Gastrocnemius medialis (tissue), 4 donors: ENCODE measurements around the gene ST7L. TPM values are rescaled to one million over a fixed set of nuclear protein-coding genes. Genes with fewer than 3 reads are reported as not detected.

Experiments used
- ATAC-seq, 2 donors: fragments of 150-250 bp; one replicate each; pipeline ENCODE4 v1.9.1; 2016
- DNase-seq, 2 donors: peaks; one replicate each; pipeline ENCODE4 v3.0.0-alpha.2; 2019
- H3K27ac ChIP-seq, 4 donors: fragments of 200-600 bp; sonication (generic); 1 replicate in 1 of 4; 2 replicates in 3 of 4; pipeline ENCODE4 v1.5.1; 2016 to 2018; ENCODE audit warnings: mild to moderate bottlenecking in 2 of 4, moderate library complexity in 1 of 4
- H3K27me3 ChIP-seq, 3 donors: fragments of 200-600 bp; sonication (generic) in 2 of 3; 1 replicate in 1 of 3; 2 replicates in 2 of 3; pipeline versions ENCODE4 v1.5.1 to v1.6.0; 2016 to 2019; ENCODE audit warnings: mild to moderate bottlenecking in 1 of 3, moderate library complexity in 1 of 3
- H3K36me3 ChIP-seq, 2 donors: fragments of 200-600 bp; sonication (generic) in 1 of 2; one replicate each; pipeline ENCODE4 v1.5.1; 2017 to 2018
- H3K4me1 ChIP-seq, 2 donors: fragments of 200-600 bp; sonication (generic) in 1 of 2; one replicate each; pipeline ENCODE4 v1.5.1; 2016 to 2017; ENCODE audit warnings: mild to moderate bottlenecking in 2 of 2
- H3K4me3 ChIP-seq, 4 donors: fragments of 200-600 bp; sonication (generic) in 3 of 4; 1 replicate in 1 of 4; 2 replicates in 3 of 4; pipeline ENCODE4 v1.5.1; 2016 to 2019; ENCODE audit warnings: mild to moderate bottlenecking in 2 of 4
- H3K9me3 ChIP-seq, 3 donors: fragments of 200-600 bp; sonication (generic) in 2 of 3; 1 replicate in 1 of 3; 2 replicates in 2 of 3; pipeline ENCODE4 v1.5.1; 2016 to 2019
- CTCF ChIP-seq, 5 experiments: fragments of 450-650 bp in 3 of 5; fragments of 200-600 bp in 2 of 5; sonication (generic) in 2 of 5; IDR thresholded peaks in 4 of 5; conservative IDR thresholded peaks in 1 of 5; 1 replicate in 4 of 5; 2 replicates in 1 of 5; pipeline ENCODE4 v1.5.1; 2016 to 2019; ENCODE audit warnings: antibody characterized with exemption in 5 of 5, mild to moderate bottlenecking in 3 of 5, moderate library complexity in 3 of 5
- POLR2A ChIP-seq, 2 donors: fragments of 450-650 bp; IDR thresholded peaks; one replicate each; pipeline ENCODE4 v1.6.1; 2017; ENCODE audit warnings: antibody characterized with exemption in 2 of 2, mild to moderate bottlenecking in 2 of 2, moderate library complexity in 2 of 2
- in situ Hi-C, 4 donors: fragments of 200-750 bp; cut with MboI; loops; one replicate each; pipeline versions ENCODE4 v1.15.0 to v1.8.0; 2017; ENCODE audit warnings: low sequenced_read_pairs in 4 of 4
- intact Hi-C: fragments of 100-400 bp; cut with DNase I; formaldehyde crosslinking; loops from one replicate; pipeline ENCODE4 v1.15.1; 2023; ENCODE audit warnings: low total_unique reads
- total RNA-seq, 4 donors: library from RNA; depleted of rRNA; stranded (reverse); fragments of >200 nt; gene quantifications; one replicate each; pipeline versions ENCODE4 v1.1.0 to v1.2.3, GENCODE V29; 2016

Gene ST7L
- 10 to 100 TPM in 3 of 4 donors, 1 to 10 TPM in 1; 9.6 to 16.7 (median 15.0) TPM for total RNA-seq

GRCh38 chr1:112618721-112619517, at the start of gene ST7L:
Gene ST7L, minus strand, starts transcription at chr1:112619141. Its CDS starts 28 bp downstream, at chr1:112619113.
- H3K4me3 ChIP-seq: peak within 1 kb of the TSS; percentile 79 to 100 (median 95)
- H3K4me1 ChIP-seq: peaks cover 33 to 42% of the 10 kb centered on the region in 2 donors
- DNase-seq (peak; percentile 65 to 66), ATAC-seq (peak; percentile 77 to 87)
- in situ Hi-C loops: loop anchor here in 2 of 4 donors (5.0 to 25.0 kb wide), 3 partner anchors 88 to 1293 kb away; partner anchors contain the start of genes AP4B1 (in 1 of the 2), CTTNBP2NL (in 1 of the 2), DCLRE1B (in 1 of the 2) and RHOC (in 1 of the 2)
- TF ChIP-seq POLR2A (IDR thresholded peaks at IDR 0.05) (peak in 1 of 2 donors; percentile 36), CTCF (IDR thresholded peaks at IDR 0.05 in 4 of 5, conservative IDR thresholded peaks at IDR 0.05 in 1 of 5) (no peak)
- peaks cover 0 to 17% of the 10 kb centered on the region in 2 donors for H3K36me3 ChIP-seq
- H3K27ac ChIP-seq: peak within 1 kb of the TSS; percentile 97 to 99 (median 98)
- intact Hi-C loops: loop anchor here (2.0 to 10.0 kb wide), 5 partner anchors 88 to 1308 kb away; partner anchors contain the start of genes HIPK1, PPM1J and RHOC
- no peaks in the 10 kb centered on the region for H3K27me3 ChIP-seq
- no peaks in the 10 kb centered on the region for H3K9me3 ChIP-seq

- Histone ChIP-seq H3K27ac (no peak overlapping the region), H3K4me1 (no peaks in the 10 kb centered on the region), H3K9me3 (no peaks in the 10 kb centered on the region), H3K27me3 (no peaks in the 10 kb centered on the region), H3K4me3 (no peak overlapping the region), H3K36me3 (peaks cover 3 to 89% of the 10 kb centered on the region in 2 donors)
- ATAC-seq: no peak
- no peak for DNase-seq
- intact Hi-C loops (no loop called here), in situ Hi-C loops (no loop called here)
- TF ChIP-seq POLR2A (IDR thresholded peaks at IDR 0.05): no peak
- TF ChIP-seq CTCF (IDR thresholded peaks at IDR 0.05 in 4 of 5, conservative IDR thresholded peaks at IDR 0.05 in 1 of 5): no peak
These were observed 48.0 kb upstream of the ST7L start for GRCh38 chr1:112666946-112667345.

- H3K27ac ChIP-seq: no peak overlapping the region
- peaks cover 3 to 89% of the 10 kb centered on the region in 2 donors for H3K36me3 ChIP-seq
- ATAC-seq (no peak), DNase-seq (no peak)
- no peak overlapping the region for H3K4me3 ChIP-seq
- H3K9me3 ChIP-seq: no peaks in the 10 kb centered on the region
- no peaks in the 10 kb centered on the region for H3K27me3 ChIP-seq
- in situ Hi-C loops (no loop called here), intact Hi-C loops (no loop called here)
- H3K4me1 ChIP-seq: no peaks in the 10 kb centered on the region
- no peak for TF ChIP-seq POLR2A (IDR thresholded peaks at IDR 0.05)
- TF ChIP-seq CTCF (IDR thresholded peaks at IDR 0.05 in 4 of 5, conservative IDR thresholded peaks at IDR 0.05 in 1 of 5): no peak
These were observed 46.9 kb upstream of the ST7L start for GRCh38 chr1:112665857-112666256.

GRCh38 chr1:112651205-112651604, 32.3 kb upstream of the ST7L start:
- no peaks in the 10 kb centered on the region for H3K9me3 ChIP-seq
- ATAC-seq (no peak), DNase-seq (no peak)
- TF ChIP-seq POLR2A (IDR thresholded peaks at IDR 0.05) (no peak), CTCF (IDR thresholded peaks at IDR 0.05 in 4 of 5, conservative IDR thresholded peaks at IDR 0.05 in 1 of 5) (no peak)
- no peaks in the 10 kb centered on the region for H3K4me1 ChIP-seq
- H3K36me3 ChIP-seq: peaks cover 0 to 56% of the 10 kb centered on the region in 2 donors
- H3K27ac ChIP-seq: no peak overlapping the region
- in situ Hi-C loops (no loop called here), intact Hi-C loops (no loop called here)
- no peak overlapping the region for H3K4me3 ChIP-seq
- H3K27me3 ChIP-seq: no peaks in the 10 kb centered on the region
